GM10248 (cell line): ENCODE measurements around the gene LTBP1.

Experiments
- CTCF ChIA-PET: fragments of 300-600 bp; sonication (Branson Sonifier 250); formaldehyde crosslinking; extraction: SDS; loops from one replicate; lab custom pipeline; 2021; ENCODE audit warnings: antibody characterized with exemption; lab: Yijun Ruan, JAX
- POLR2A ChIA-PET: fragments of 350-650 bp; sonication (Branson Sonifier 250); formaldehyde crosslinking; extraction: SDS; loops from one replicate; lab custom pipeline; 2020; ENCODE audit warnings: antibody characterized with exemption; lab: Yijun Ruan, JAX
- DNase-seq: peaks from one replicate; pipeline ENCODE4 v3.0.0; 2012; ENCODE audit errors: extremely low spot score
- TF ChIP-seq, protein P1 (sequence below): IDR thresholded peaks from 2 replicates; pipeline ENCODE4 v1.5.1; 2012; ENCODE audit warnings: mild to moderate bottlenecking, low read depth; ENCODE audit errors: extremely low read depth, missing control alignments, control extremely low read depth

The LTBP1 gene

DNA sequence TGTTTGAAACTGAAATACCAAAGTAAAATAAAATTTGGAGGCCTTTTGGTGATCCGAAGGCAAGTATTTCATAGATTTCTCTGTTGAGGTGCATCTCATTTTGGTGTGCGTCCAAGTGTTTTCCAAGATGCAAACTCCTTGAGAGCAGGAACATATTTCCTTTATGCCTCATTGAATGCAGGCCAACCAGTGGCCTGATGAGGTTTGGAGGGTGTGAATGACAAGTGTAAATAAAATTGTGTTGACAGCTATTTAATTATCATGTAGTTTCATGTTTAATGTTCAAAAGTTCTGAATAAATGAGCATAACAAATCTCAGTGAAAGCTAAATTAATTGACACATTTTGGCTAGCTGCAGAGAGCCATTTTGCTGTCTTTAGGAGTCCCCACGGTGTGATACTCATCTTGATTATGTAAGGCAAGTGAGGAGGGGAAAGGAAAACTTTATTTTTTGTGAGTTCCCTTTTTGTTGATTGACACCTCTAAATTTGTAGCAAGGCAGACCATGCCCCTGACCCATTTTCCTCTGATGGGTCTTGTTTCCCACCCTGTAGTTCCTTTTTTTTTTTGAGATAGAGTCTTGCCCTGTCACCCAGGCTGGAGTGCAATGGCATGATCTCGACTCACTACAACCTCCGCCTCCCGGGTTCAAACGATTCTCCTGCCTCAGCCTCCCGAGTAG is 6.3 kb upstream of the LTBP1 start:
- TF ChIP-seq, protein P1, sequence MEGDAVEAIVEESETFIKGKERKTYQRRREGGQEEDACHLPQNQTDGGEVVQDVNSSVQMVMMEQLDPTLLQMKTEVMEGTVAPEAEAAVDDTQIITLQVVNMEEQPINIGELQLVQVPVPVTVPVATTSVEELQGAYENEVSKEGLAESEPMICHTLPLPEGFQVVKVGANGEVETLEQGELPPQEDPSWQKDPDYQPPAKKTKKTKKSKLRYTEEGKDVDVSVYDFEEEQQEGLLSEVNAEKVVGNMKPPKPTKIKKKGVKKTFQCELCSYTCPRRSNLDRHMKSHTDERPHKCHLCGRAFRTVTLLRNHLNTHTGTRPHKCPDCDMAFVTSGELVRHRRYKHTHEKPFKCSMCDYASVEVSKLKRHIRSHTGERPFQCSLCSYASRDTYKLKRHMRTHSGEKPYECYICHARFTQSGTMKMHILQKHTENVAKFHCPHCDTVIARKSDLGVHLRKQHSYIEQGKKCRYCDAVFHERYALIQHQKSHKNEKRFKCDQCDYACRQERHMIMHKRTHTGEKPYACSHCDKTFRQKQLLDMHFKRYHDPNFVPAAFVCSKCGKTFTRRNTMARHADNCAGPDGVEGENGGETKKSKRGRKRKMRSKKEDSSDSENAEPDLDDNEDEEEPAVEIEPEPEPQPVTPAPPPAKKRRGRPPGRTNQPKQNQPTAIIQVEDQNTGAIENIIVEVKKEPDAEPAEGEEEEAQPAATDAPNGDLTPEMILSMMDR: no peak
- ChIA-PET POLR2A (no interaction called here), CTCF (no interaction called here)
- no peak for DNase-seq

DNA sequence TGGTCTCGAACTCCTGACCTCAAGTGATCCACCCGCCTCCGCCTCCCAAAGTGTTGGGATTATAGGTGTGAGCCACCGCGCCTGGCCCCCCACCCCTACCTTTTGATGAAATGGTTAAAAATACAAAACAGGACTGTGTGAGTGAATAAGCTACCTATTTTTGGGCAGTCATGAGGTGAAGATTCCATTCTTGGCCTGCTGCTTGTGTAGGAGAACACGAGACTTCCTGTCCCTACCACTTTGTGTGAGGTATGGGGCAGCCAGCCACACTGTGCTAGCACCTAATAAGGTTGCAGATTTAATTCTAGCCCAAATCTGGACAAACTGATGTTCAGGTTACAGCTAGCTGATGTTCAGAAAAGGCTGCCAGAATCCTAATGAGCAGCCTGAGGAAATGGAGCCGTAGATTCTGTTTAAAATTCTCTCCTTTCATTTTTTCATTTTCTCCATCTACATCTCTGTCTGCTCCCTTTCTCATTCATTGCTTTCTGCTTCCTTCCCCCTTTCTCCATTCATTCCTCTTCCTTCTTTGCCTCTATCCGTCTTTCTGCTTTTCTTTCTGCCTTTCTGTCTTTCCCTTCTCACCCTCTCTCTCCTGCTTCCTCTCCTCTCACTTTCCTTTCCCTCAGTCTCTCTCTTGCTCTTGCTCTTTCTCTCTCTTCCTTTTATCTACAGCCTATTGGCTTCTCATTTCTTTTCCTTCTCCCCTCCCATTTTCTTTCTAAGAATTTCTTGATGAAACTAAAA is 4.6 kb upstream of the LTBP1 start:
- POLR2A ChIA-PET: no interaction called here

DNA sequence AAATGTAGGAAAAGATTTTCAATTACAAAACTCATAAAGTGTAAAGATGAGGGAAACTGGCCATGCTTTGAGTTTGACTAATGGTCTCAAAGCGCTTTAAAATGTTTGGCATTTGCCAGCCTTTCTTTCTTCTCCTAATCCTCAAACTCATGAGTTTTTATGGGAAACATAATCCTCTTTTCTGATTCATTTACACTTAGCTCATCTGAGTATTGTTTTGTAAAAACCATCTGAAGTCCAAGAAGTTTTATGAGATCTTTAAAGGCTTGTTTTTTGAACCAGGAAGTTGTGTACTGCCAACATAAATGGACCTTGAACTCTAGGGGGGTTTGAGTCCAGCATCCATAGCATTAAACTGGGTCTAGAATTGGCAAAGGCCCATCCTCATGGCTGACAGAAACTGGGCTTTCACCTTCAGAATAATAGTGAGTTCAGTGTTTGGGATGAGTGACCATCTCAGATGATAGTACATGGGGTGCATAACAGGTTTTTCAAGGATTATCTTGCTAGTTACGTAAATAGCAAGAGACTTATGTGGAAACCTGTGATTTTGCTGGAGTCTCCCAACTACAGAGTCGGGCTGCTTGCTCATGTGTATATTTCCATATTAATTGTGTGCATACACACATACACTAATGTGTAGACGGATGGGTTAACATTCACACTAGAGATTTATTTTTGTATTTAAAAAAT is 3.8 kb upstream of the LTBP1 start:
- DNase-seq: no peak
- CTCF ChIA-PET: interaction anchor here (0.9 to 1.3 kb wide), 2 partner anchors 8 to 9 kb away, joined by 3 to 4 read pairs; no protein-coding TSS in a partner anchor
- POLR2A ChIA-PET: no interaction called here
- TF ChIP-seq, protein P1: no peak

More for the DNA sequence above, 4.6 kb upstream of the LTBP1 start:
- CTCF ChIA-PET: interaction anchor here (0.9 to 1.3 kb wide), 4 partner anchors 8 to 12 kb away, joined by 3 to 4 read pairs (median 3); no protein-coding TSS in a partner anchor
- DNase-seq: no peak
- TF ChIP-seq, protein P1: no peak

DNA sequence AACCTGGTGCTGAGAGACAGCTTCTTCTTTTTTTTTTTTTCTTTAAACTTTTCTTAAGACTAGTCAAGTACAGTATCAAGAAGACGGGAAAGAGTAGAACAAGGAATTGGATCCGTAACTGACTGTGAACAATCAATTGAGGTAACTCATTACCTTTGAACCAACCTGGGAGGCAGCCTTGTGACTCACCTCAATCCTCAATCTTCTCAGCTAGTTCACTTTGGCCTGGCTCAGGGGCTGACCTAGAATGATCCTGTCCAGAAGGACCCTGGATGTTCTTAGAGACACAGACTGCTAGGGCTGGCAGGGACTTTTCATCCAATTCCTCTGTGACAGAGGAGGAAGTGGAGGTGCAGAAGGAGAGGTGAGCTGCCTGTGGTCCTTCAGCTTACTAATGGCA is 1.5 kb upstream of the LTBP1 start:
- ChIA-PET POLR2A (interaction anchor here (0.6 kb wide), 1 partner anchor 1802 kb away, joined by 4 read pairs; no protein-coding TSS in a partner anchor), CTCF (interaction anchor here (0.9 to 1.7 kb wide), 4 partner anchors 11 to 172 kb away, joined by 3 to 9 read pairs (median 4); no protein-coding TSS in a partner anchor)
- DNase-seq: no peak
- TF ChIP-seq, protein P1: no peak

DNA sequence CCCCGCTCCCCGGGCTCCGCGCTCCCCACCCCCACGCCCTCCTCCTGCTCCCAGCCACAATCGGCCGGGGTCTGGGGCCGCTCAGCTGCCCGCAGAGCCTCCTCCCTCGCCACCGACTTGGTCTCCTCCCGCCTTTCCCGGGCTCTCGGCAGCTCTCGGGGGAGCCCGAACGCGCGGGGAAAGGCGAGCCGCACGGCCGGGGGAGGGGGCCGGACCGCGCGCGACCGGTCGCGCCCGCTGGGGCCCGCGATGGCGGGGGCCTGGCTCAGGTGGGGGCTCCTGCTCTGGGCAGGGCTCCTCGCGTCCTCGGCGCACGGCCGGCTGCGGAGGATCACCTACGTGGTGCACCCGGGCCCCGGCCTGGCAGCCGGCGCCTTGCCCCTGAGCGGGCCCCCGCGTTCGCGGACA is 327 bp downstream of the LTBP1 start:
- DNase-seq: no peak
- CTCF ChIA-PET: no interaction called here
- POLR2A ChIA-PET: no interaction called here
- TF ChIP-seq, protein P1: no peak

DNA sequence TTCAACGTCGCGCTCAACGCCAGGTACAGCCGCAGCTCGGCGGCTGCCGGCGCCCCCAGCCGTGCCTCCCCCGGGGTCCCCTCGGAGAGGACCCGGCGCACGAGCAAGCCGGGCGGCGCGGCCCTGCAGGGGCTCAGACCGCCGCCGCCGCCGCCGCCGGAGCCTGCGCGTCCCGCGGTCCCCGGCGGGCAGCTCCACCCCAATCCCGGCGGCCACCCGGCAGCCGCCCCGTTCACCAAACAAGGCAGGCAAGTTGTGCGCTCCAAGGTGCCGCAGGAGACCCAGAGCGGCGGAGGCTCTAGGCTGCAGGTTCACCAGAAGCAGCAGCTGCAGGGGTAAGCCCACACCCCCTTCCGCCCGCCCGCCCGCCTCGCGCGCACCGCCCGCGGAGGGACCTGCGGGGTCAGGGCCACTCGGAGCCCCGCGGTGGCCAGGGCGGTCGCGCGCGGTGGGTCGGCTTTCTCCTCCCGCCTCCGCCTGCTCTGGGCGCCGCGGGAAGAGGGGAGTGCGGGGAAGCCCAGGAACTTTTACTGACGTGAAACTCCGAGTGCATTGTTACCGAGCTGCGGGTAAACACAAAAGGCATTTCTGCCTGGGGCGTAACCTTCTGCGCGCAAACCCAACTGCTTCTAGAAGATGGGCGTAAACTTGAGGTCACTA is 861 bp downstream of the LTBP1 start:
- ChIA-PET POLR2A (no interaction called here), CTCF (no interaction called here)
- peak; percentile 45 for DNase-seq

More for the DNA sequence above, 861 bp downstream of the LTBP1 start:
- TF ChIP-seq, protein P1: no peak
